SK-N-MC (cell line): ENCODE results near the gene DNASE1L1.

Experiments used
- DNase-seq: peaks from one replicate; pipeline ENCODE4 v3.0.0-alpha.2; 2011; ENCODE audit warnings: low read depth, low spot score
- H3K27ac ChIP-seq: fragments of 200-600 bp; sonication (generic); 2 replicates; pipeline ENCODE4 v1.5.1; 2016; ENCODE audit warnings: mixed run types
- H3K36me3 ChIP-seq: fragments of 200-600 bp; sonication (generic); 2 replicates; pipeline ENCODE4 v1.6.1; 2017; ENCODE audit warnings: antibody characterized with exemption, low read length, mixed read lengths; ENCODE audit not compliant: insufficient read depth
- H3K4me3 ChIP-seq: fragments of 200-600 bp; sonication (generic); 2 replicates; pipeline ENCODE4 v1.5.1; 2016
- H3K9ac ChIP-seq: fragments of 200-600 bp; sonication (generic); 2 replicates; pipeline ENCODE4 v1.8.0; 2017; ENCODE audit warnings: mixed run types, mixed read lengths; ENCODE audit not compliant: insufficient read length
- H3K9me3 ChIP-seq: fragments of 200-600 bp; sonication (generic); 2 replicates; pipeline ENCODE4 v1.6.1; 2017; ENCODE audit warnings: low read depth, mild to moderate bottlenecking, antibody characterized with exemption, low read length, moderate library complexity, mixed read lengths
- EZH2 ChIP-seq: fragments of 200-600 bp; sonication (generic); IDR thresholded peaks from one replicate; pipeline ENCODE4 v1.6.1; 2017; ENCODE audit warnings: antibody characterized with exemption
- FOXP2 ChIP-seq: optimal IDR thresholded peaks from 2 replicates; pipeline ENCODE3; 2011; ENCODE audit warnings: mild to moderate bottlenecking, moderate library complexity; ENCODE audit not compliant: insufficient read depth; ENCODE audit errors: extremely low read length, control extremely low read depth
- POLR2AphosphoS5 ChIP-seq: IDR thresholded peaks from 2 replicates; pipeline ENCODE4 v1.6.1; 2012; ENCODE audit warnings: mild to moderate bottlenecking, low read depth, low read length, borderline replicate concordance

DNASE1L1 gene

DNA sequence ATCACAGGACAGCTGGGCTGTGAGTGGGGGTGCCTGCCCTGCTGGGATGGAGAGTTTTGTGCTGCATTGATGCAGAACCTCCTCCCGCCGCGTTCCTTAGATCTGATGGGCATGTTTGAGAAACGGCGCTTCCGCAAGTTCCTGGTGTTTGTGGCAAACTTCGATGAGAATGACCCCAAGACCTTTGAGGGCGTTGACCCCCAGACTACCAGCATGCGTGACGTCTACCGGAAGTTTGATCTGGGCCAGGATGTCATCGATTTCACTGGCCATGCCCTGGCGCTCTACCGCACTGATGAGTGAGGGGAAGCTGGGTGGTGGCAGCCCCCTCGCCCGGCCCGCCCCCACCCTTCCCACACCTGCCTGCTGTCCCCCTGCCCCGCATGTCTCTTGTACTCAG lies 30.8 kb upstream of the DNASE1L1 start:
- Histone ChIP-seq H3K9ac (no peak overlapping the region), H3K36me3 (peaks cover 4% of the 10 kb centered on the region; the same call in 1 of the 2 replicates), H3K27ac (no peak overlapping the region), H3K9me3 (no peaks in the 10 kb centered on the region), H3K4me3 (no peak overlapping the region)
- TF ChIP-seq POLR2AphosphoS5 (no peak), FOXP2 (no peak), EZH2 (no peak)
- DNase-seq = no peak

DNA sequence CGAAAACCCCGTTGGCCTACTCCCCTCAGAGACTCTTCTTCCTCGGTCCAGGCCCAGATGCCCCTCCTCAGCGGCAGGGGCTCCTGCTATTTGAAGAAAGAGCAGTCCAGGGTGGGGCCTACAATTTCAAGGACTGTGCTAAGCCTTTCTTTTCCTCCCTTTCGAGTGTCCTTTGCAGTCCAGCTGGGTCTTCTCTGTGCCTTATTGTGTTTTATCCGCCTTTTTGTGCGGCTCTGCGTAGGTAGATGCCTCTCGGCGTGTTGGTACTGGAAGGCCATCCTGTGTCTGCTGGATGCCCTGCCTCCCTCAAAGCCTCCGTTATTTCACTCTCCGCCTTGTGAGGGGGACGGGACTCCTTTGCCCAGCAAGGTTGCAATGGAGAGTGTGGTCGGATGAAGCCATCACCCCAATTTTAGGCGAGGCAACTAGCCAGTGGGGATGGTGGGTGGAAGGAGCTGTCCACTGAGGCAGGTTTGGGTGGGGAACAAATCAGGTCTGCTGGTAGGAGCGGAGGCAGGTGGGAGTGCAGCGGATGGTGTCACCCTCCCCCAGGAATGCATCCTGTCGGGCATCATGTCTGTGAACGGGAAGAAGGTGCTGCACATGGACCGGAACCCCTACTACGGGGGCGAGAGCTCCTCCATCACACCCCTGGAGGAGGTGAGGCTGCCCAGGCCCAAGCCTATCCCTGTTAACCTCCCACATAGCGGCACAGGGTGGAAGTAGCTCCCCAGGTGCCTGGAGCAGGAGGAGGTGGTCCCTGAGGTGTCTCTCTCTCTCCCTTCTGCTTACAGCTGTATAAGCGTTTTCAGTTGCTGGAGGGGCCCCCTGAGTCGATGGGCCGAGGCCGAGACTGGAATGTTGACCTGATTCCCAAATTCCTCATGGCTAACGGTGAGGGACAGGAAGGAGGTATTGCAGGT lies 29.2 kb upstream of the DNASE1L1 start:
- no peak for DNase-seq
- H3K27ac ChIP-seq = no peak overlapping the region
- TF ChIP-seq EZH2 (no peak), FOXP2 (no peak), POLR2AphosphoS5 (no peak)
- H3K4me3 ChIP-seq = peak overlapping the region; percentile 77
- no peaks in the 10 kb centered on the region for H3K9me3 ChIP-seq
- H3K36me3 ChIP-seq = peaks cover 4% of the 10 kb centered on the region; the same call in 1 of the 2 replicates
- peak overlapping the region; percentile 46 for H3K9ac ChIP-seq

DNA sequence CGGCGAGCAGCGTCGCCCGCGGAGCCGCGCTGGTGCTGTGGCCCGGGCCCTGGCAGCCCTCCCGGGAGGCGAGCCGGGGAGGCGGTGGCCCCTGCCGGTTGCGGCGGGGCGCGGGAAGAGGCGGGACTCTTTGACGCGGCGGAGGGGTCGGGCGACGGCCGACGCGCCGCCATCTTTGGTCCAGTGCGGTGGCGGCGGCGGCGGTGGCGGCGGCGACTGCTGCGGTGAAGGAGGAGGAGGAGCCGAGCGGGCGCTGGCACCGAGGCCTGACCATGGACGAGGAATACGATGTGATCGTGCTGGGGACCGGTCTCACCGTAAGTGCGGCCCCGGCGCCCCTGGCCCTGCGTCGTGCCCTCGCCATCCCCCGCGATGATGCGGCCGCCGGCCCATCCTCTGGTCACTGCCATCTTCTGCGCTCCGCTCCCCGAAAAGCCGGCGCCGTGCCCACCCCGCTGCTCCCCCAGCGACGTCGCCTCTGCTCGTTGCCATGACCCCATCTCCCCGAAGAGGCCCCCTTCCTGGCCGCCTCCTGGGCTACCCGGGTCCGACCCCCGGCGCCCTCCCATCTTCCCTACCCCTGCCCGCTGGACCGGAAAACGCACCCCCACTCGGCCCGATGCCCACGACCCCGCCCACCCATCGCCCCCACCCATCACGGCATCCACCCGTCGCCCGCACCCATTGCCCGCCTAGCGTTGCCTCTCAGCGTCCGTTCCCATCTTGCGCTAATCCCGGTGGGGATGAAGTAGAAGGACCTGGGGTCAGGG lies 28.1 kb upstream of the DNASE1L1 start, which contains the start of gene GDI1:
Gene GDI1, plus strand, starts transcription at position 172 of the 770 bp plus-strand sequence. Its CDS starts 101 bp downstream, at position 273.
- no peak for TF ChIP-seq EZH2
- TF ChIP-seq POLR2AphosphoS5 = peak; percentile 39; the same call in 1 of the 2 replicates
- no peak for DNase-seq
- Histone ChIP-seq H3K4me3 (peak within 1 kb of the TSS; percentile 77), H3K27ac (0 out of 2 replicates have a peak within 1 kb of the TSS, but pooled peaks have one; percentile 46), H3K36me3 (peaks cover 2% of the 10 kb centered on the region; the same call in 1 of the 2 replicates), H3K9me3 (no peaks in the 10 kb centered on the region), H3K9ac (peak within 1 kb of the TSS; percentile 66)

DNA sequence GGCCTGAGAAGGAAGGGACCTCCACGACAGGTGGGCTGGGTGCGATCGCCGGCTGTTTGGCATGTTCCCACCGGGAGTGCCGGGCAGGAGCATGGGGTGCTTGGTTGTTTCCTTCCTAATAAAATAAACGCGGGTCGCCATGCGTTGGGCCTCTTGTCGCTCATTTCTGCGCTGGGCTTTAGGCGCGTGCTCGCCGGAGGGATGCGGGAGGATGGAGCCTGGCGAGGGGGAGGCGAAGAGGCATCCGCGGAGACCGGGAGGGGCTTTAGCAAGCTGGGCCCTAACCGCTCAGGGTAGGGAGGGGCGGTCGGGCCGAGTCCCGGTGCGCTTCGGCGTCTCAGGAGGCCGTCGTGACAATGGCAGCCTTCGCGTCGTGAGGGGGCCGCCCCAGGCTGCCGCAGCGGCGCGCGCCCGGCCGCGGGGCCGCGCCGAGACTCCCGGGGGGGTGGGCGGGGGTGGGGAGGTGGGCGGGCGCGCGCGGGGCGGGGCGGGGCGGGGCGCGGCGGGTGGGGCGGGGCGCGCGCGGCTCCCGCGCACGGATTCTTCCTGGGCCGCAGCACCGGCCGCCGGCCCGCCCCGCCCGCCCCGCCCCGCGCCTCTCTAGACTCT lies 27.4 kb upstream of the DNASE1L1 start:
- Histone ChIP-seq H3K4me3 (peak overlapping the region; percentile 77), H3K9ac (peak overlapping the region; percentile 66), H3K36me3 (no peaks in the 10 kb centered on the region; the same call in 1 of the 2 replicates), H3K9me3 (no peaks in the 10 kb centered on the region), H3K27ac (0 out of 2 replicates have a peak overlapping the region, but pooled peaks have one; percentile 46)
- TF ChIP-seq POLR2AphosphoS5 (no peak), EZH2 (no peak), FOXP2 (no peak)
- DNase-seq = no peak

DNA sequence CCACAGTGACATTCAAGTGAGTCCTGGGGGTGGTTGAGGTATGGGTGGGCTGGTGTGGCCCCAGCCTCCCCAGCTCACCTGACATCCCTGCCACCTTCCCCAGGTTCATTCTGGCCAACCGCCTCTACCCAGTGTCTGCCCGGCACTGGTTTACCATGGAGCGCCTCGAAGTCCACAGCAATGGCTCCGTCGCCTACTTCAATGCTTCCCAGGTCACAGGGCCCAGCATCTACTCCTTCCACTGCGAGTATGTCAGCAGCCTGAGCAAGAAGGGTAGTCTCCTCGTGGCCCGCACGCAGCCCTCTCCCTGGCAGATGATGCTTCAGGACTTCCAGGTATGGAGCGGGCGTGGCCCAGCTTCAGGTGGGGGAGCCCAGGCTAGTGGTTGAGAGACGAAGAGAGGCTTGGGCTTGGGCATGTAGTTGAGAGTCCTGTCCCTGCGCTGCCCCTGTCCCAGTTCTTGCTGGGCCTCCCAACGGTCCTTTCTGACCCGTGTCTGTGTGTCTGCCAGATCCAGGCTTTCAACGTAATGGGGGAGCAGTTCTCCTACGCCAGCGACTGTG lies 26.2 kb upstream of the DNASE1L1 start:
- DNase-seq = no peak
- Histone ChIP-seq H3K9ac (no peak overlapping the region), H3K27ac (no peak overlapping the region), H3K4me3 (no peak overlapping the region), H3K9me3 (no peaks in the 10 kb centered on the region), H3K36me3 (no peaks in the 10 kb centered on the region; the same call in 1 of the 2 replicates)
- TF ChIP-seq POLR2AphosphoS5 = no peak
- TF ChIP-seq FOXP2 = no peak
- no peak for TF ChIP-seq EZH2

DNA sequence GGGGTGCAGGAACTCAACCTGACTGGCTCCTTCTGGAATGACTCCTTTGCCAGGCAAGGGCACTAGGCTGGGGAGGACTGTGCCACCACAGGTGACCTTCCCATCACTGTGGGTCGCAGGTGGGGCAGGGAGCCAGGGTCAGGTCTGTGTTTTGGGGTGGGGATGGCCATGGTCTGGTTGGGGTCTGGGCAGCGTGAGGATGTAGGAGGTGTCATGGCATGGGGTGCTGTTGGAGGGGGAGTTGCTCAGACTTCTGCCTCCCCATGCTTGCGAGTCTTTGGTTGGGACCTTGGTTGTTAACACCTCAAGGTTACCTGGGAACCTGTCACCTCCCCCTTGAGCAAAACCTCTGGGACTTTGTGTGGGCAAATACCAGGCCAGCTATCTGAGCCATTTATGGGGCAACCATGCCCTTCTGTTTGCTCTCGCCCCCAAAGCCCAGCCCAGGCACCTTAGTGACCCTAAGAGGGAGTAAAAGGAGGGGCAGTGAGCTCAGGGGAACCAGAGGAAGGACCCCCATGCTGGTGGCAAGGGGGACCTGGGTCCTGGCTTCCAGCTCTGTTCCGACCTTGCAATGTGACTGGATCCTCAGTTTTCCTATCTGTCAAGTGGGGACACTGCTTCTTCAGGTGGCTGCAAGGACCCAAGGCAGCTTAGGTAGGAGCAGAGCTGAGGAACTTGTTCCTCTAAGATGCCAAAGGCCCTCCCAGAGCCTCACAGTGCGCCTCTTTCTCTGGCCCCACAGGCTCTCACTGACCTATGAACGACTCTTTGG lies 25.5 kb upstream of the DNASE1L1 start:
- Histone ChIP-seq H3K9ac (no peak overlapping the region), H3K27ac (no peak overlapping the region), H3K9me3 (no peaks in the 10 kb centered on the region), H3K4me3 (no peak overlapping the region), H3K36me3 (no peaks in the 10 kb centered on the region; the same call in 1 of the 2 replicates)
- TF ChIP-seq EZH2 = no peak
- DNase-seq = no peak

DNA sequence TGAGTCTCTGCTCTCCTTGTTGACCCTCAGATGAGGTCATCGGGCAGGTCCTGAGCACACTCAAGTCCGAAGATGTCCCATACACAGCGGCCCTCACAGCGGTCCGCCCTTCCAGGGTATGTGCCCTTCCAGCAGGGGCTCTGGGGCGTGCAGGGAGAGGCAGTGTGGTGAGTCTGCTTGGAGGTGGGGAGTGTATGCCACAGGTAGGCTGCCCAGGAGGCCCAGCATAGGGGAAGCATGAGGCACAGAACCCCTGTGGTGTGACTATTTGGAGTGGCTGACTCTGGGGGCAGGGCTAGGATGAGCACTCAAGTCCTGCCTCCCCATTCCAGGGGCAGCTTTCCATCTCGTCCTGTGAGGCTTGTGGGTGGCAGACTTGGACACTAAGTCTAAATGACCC lies 24.6 kb upstream of the DNASE1L1 start:
- Histone ChIP-seq H3K27ac (no peak overlapping the region), H3K4me3 (no peak overlapping the region), H3K9ac (no peak overlapping the region), H3K9me3 (no peaks in the 10 kb centered on the region), H3K36me3 (no peaks in the 10 kb centered on the region; the same call in 1 of the 2 replicates)
- no peak for TF ChIP-seq EZH2
- no peak for TF ChIP-seq FOXP2
- no peak for TF ChIP-seq POLR2AphosphoS5
- DNase-seq = no peak
